OCI-LY3 (cell line): ENCODE measurements around the gene TOPORS.

Experiments used
- CTCF ChIP-seq: fragments of 200-600, 300-600 bp; sonication (generic); IDR thresholded peaks from 2 replicates; pipeline ENCODE4 v1.5.1; 2014; ENCODE audit warnings: antibody characterized with exemption, low read length, low read depth
- EZH2phosphoT487 ChIP-seq: fragments of 200-600 bp; shearing (Covaris generic); IDR thresholded peaks from 2 replicates; pipeline ENCODE4 v1.6.1; 2018; ENCODE audit warnings: antibody characterized with exemption, mixed run types, low read depth

- TF ChIP-seq CTCF (no peak), EZH2phosphoT487 (no peak)
These were observed 6.1 kb upstream of the TOPORS start for GRCh38 chr9:32558408-32558934.
